Liver (tissue), 9 donors: Measurements from ENCODE around the gene DRC1. TPM values are rescaled to one million over a fixed set of nuclear protein-coding genes. Genes with fewer than 3 reads are reported as not detected.

Experiments
- DNase-seq: peaks from one replicate; pipeline ENCODE4 v3.0.0-alpha.2; 2017; ENCODE audit warnings: low spot score
- H3K27ac ChIP-seq, 2 donors: one replicate each; pipeline ENCODE4 v1.7.0; 2013; ENCODE audit warnings: inconsistent platforms in 2 of 2, low read length in 2 of 2, control low read depth in 1 of 2, low read depth in 1 of 2, mild to moderate bottlenecking in 1 of 2
- H3K27me3 ChIP-seq, 4 donors: one replicate each; pipeline versions ENCODE4 v1.6.1 to v1.7.0; 2013; ENCODE audit warnings: low read length in 3 of 4, inconsistent platforms in 1 of 4, mild to moderate bottlenecking in 1 of 4, moderate library complexity in 1 of 4; ENCODE audit not compliant: control insufficient read depth in 4 of 4, insufficient read depth in 4 of 4
- H3K36me3 ChIP-seq, 4 donors: one replicate each; pipeline versions ENCODE4 v1.6.1 to v1.7.0; 2013; ENCODE audit warnings: low read length in 3 of 4, mild to moderate bottlenecking in 3 of 4, low read depth in 1 of 4, moderate library complexity in 1 of 4; ENCODE audit not compliant: control insufficient read depth in 4 of 4, insufficient read depth in 3 of 4
- H3K4me1 ChIP-seq, 4 donors: one replicate each; pipeline versions ENCODE4 v1.6.1 to v1.7.0; 2013; ENCODE audit warnings: low read length in 3 of 4, mild to moderate bottlenecking in 3 of 4, moderate library complexity in 1 of 4; ENCODE audit not compliant: control insufficient read depth in 4 of 4, insufficient read depth in 4 of 4
- H3K4me3 ChIP-seq, 3 donors: one replicate each; pipeline versions ENCODE4 v1.6.1 to v1.7.0; 2013; ENCODE audit warnings: low read length in 3 of 3, control low read depth in 1 of 3, low read depth in 1 of 3, mild to moderate bottlenecking in 1 of 3
- H3K9ac ChIP-seq, 2 donors: one replicate each; pipeline ENCODE4 v1.7.0; 2013; ENCODE audit warnings: low read length in 2 of 2, mild to moderate bottlenecking in 2 of 2, moderate library complexity in 2 of 2, control low read depth in 1 of 2, low read depth in 1 of 2
- H3K9me3 ChIP-seq, 4 donors: one replicate each; pipeline versions ENCODE4 v1.6.1 to v1.7.0; 2013; ENCODE audit warnings: low read length in 3 of 4; ENCODE audit not compliant: control insufficient read depth in 4 of 4
- EGR1 ChIP-seq, 2 donors: IDR thresholded peaks; 2 replicates each; pipeline ENCODE4 v1.6.1; 2016 to 2018; ENCODE audit warnings: antibody characterized with exemption in 2 of 2, low read depth in 2 of 2
- FOXA1 ChIP-seq: IDR thresholded peaks from 2 replicates; pipeline ENCODE4 v1.6.1; 2016; ENCODE audit warnings: antibody characterized with exemption
- FOXA2 ChIP-seq: IDR thresholded peaks from 2 replicates; pipeline ENCODE4 v1.6.1; 2016; ENCODE audit warnings: antibody characterized with exemption
- GABPA ChIP-seq, 2 donors: IDR thresholded peaks in 1 of 2; conservative IDR thresholded peaks in 1 of 2; 2 replicates each; pipeline ENCODE4 v1.6.1; 2016; ENCODE audit warnings: antibody characterized with exemption in 2 of 2, mild to moderate bottlenecking in 1 of 2, moderate library complexity in 1 of 2
- HNF4A ChIP-seq, 2 donors: conservative IDR thresholded peaks; 2 replicates each; pipeline ENCODE4 v1.6.1; 2016; ENCODE audit warnings: antibody characterized with exemption in 2 of 2, mild to moderate bottlenecking in 2 of 2
- JUND ChIP-seq, 2 donors: IDR thresholded peaks; 2 replicates each; pipeline ENCODE4 v1.6.1; 2016; ENCODE audit warnings: antibody characterized with exemption in 2 of 2
- MAX ChIP-seq: IDR thresholded peaks from 2 replicates; pipeline ENCODE4 v1.6.1; 2016; ENCODE audit warnings: antibody characterized with exemption
- RAD21 ChIP-seq, 2 donors: IDR thresholded peaks; 2 replicates each; pipeline ENCODE4 v1.6.1; 2016; ENCODE audit warnings: antibody characterized with exemption in 2 of 2, mild to moderate bottlenecking in 2 of 2
- REST ChIP-seq: IDR thresholded peaks from 2 replicates; pipeline ENCODE4 v1.6.1; 2016; ENCODE audit warnings: antibody characterized with exemption, mild to moderate bottlenecking
- RXRA ChIP-seq, 2 donors: IDR thresholded peaks; 2 replicates each; pipeline ENCODE4 v1.6.1; 2017 to 2018; ENCODE audit warnings: antibody characterized with exemption in 2 of 2, mild to moderate bottlenecking in 1 of 2
- SP1 ChIP-seq: IDR thresholded peaks from 2 replicates; pipeline ENCODE4 v1.6.1; 2018; ENCODE audit warnings: antibody characterized with exemption, mild to moderate bottlenecking
- ZBTB33 ChIP-seq: IDR thresholded peaks from 2 replicates; pipeline ENCODE4 v1.6.1; 2016; ENCODE audit warnings: antibody characterized with exemption
- WGBS: extraction: QIAGEN DNeasy Blood & Tissue Kit; methylation state at CpG from one replicate; pipeline ENCODE4 v1.1.7; 2013; 5-methylcytosine and 5-hydroxymethylcytosine counted together
- polyA plus RNA-seq, 2 donors: library from polyadenylated mRNA; stranded (reverse) in 1 of 2; unstranded in 1 of 2; fragments of 200-250 nt in 1 of 2; fragments of >200 nt in 1 of 2; fragmentation: Nextera tagmentation in 1 of 2; extraction: Ambion mirVana in 1 of 2; gene quantifications; one replicate each; pipeline versions ENCODE4 v1.2.1 to v1.2.3, GENCODE V29; 2013 to 2015
- total RNA-seq, 2 donors: library from RNA; depleted of rRNA; stranded (reverse); fragments of >200 nt; gene quantifications; one replicate each; pipeline ENCODE4 v1.2.3, GENCODE V29; 2014
- donor health status: healthy.
- donor health status: healthy.
- donor health status: healthy.
- donor health status: healthy.
- donor health status: healthy.

Gene DRC1
- total and polyA plus RNA-seq, 4 donors: 0.28 TPM; not detected in 3

- H3K36me3 ChIP-seq: no peaks in the 10 kb centered on the region
- H3K27ac ChIP-seq: no peak overlapping the region
- no peak for TF ChIP-seq FOXA1
- TF ChIP-seq RXRA (IDR thresholded peaks at IDR 0.05): no peak
- no peak for TF ChIP-seq MAX
- TF ChIP-seq GABPA (IDR thresholded peaks at IDR 0.05 in 1 of 2, conservative IDR thresholded peaks at IDR 0.05 in 1 of 2): no peak
- TF ChIP-seq RAD21 (IDR thresholded peaks at IDR 0.05): no peak
- TF ChIP-seq SP1: no peak
- H3K4me1 ChIP-seq: no peaks in the 10 kb centered on the region
- H3K4me3 ChIP-seq: no peak overlapping the region
- H3K9ac ChIP-seq: no peak overlapping the region
- H3K27me3 ChIP-seq: no peaks in the 10 kb centered on the region
- 91% methylated on average over 34 of the region's 34 CpGs for WGBS
- H3K9me3 ChIP-seq: peaks cover 0 to 7% (median 3%) of the 10 kb centered on the region in 4 donors
- no peak for DNase-seq
These were observed 71.3 kb downstream of the DRC1 start for GRCh38 chr2:26472821-26473655.

- Histone ChIP-seq H3K27me3 (no peaks in the 10 kb centered on the region), H3K4me3 (no peak overlapping the region), H3K9ac (no peak overlapping the region), H3K36me3 (no peaks in the 10 kb centered on the region), H3K4me1 (no peaks in the 10 kb centered on the region), H3K9me3 (peaks cover 0 to 7% (median 3%) of the 10 kb centered on the region in 4 donors), H3K27ac (no peak overlapping the region)
- 97% methylated on average over 9 of the region's 9 CpGs for WGBS
- no peak for DNase-seq
- TF ChIP-seq ZBTB33 (no peak), FOXA2 (no peak), HNF4A (conservative IDR thresholded peaks at IDR 0.05) (no peak), EGR1 (IDR thresholded peaks at IDR 0.05; ENCODE audit: low read depth in 2 of 2) (no peak), REST (no peak), RAD21 (IDR thresholded peaks at IDR 0.05) (no peak), JUND (IDR thresholded peaks at IDR 0.05) (no peak)
These were observed 72.1 kb downstream of the DRC1 start for GRCh38 chr2:26473796-26474195.
